HEK293T (cell line): Measurements from ENCODE around the gene LRRC75B.

Experiments used
- ELF4 ChIP-seq: fragments of 450-650 bp; IDR thresholded peaks from 2 replicates; pipeline ENCODE4 v1.6.1; 2017; ENCODE audit warnings: antibody characterized with exemption
- FOXM1 ChIP-seq: fragments of 450-650 bp; IDR thresholded peaks from 2 replicates; pipeline ENCODE4 v1.6.1; 2017; ENCODE audit warnings: mild to moderate bottlenecking, borderline replicate concordance
- SP1 ChIP-seq: fragments of 450-650 bp; IDR thresholded peaks from 2 replicates; pipeline ENCODE4 v1.6.1; 2017

GRCh38 chr22:24550902-24551435, 41.9 kb downstream of the LRRC75B start:
- no peak for TF ChIP-seq FOXM1
- TF ChIP-seq ELF4, result no peak
- TF ChIP-seq SP1, result no peak
